ENCODE measurements around the gene TNFRSF25.

The TNFRSF25 gene, protein sequence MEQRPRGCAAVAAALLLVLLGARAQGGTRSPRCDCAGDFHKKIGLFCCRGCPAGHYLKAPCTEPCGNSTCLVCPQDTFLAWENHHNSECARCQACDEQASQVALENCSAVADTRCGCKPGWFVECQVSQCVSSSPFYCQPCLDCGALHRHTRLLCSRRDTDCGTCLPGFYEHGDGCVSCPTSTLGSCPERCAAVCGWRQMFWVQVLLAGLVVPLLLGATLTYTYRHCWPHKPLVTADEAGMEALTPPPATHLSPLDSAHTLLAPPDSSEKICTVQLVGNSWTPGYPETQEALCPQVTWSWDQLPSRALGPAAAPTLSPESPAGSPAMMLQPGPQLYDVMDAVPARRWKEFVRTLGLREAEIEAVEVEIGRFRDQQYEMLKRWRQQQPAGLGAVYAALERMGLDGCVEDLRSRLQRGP

GRCh38 chr1:6466023-6466422 is at the start of gene TNFRSF25:
Gene TNFRSF25, minus strand, starts transcription at chr1:6466173. Its CDS starts 66 bp downstream, at chr1:6466107.
- no peak for DNase-seq (ENCODE audit: extremely low read depth in 1 of 2, low read depth in 1 of 2)

GRCh38 chr1:6515771-6516170 is 49.8 kb upstream of the TNFRSF25 start:
- DNase-seq (ENCODE audit: extremely low read depth in 1 of 2, low read depth in 1 of 2): no peak

DNA sequence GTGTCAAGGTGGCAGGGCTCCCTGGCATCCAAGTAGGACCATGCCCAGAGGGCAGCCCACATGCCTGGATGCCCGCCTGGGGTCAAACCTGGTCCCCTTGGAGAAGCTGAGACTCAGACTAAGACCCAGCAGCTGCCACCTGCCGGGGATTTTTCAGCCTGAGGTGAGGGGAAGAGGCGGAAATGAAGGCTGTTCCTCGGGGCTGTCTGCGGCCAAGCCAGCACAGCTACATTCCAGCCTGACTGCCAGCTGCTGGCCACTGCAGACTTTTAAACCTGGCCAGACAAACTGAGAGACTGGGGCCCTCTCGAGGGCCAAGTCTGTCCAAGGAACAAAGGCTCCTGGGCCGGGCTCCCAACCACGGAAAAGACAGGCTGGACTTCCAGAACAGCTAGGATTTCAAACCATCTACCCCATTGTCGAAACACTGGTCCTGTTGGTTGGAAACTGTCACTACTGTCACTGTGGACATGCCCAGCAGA is 47.4 kb upstream of the TNFRSF25 start:
- DNase-seq (ENCODE audit: extremely low read depth in 1 of 2, low read depth in 1 of 2): no peak

DNA sequence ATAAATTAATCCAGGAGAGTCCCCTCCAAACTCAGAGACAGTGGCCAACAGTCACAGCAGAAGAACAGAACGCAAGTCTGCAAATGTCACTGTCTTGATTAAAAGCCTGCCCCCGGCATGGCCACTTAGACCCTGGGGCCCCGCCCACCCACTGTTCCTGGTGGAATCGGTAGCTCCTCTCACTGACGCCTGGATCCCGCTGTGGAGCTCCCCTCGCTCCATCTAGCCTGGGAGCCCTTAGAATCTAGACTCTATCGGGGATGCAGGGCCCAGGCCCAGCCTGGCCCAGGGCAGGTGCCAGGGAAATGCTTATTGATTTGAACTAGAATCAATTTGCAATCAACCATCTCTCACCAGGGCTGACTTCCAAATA is 46.9 kb upstream of the TNFRSF25 start:
- no peak for DNase-seq (ENCODE audit: extremely low read depth in 1 of 2, low read depth in 1 of 2)

DNA sequence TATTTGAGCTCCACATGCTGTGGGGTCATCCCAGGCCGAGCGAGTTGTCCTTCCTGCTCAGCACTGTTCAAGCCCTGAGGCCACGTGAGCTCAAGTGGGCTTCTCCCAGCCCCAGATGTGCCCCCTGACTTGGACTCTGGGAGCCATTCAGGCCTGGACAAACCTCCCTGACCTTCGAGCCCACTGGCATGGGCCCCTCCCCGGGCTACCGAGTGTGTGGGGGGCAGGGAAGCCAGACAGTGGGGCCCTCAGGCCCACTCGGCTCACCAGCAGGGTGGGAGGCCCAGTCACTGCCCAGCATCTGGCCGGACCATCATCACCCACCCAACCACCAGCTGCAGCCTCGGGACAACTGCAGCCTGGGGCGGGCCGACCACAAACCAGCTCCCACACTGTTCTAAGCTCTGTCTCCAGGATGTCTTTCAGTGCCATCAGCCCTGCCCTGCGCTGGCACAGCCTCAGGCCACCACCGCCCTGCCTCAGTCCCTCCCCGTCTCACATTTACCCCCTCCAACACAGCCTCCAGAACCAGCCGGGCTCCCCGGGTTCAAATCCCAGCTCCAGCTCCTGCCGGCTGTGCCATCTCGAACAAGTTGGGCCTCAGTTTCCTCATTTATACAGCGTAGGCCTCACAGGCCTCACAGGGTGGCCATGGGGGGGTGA is 46.4 kb upstream of the TNFRSF25 start:
- no peak for DNase-seq (ENCODE audit: extremely low read depth in 1 of 2, low read depth in 1 of 2)

GRCh38 chr1:6511561-6512244 is 45.7 kb upstream of the TNFRSF25 start:
- no peak for DNase-seq (ENCODE audit: extremely low read depth in 1 of 2, low read depth in 1 of 2)

- DNase-seq (ENCODE audit: extremely low read depth in 1 of 2, low read depth in 1 of 2): no peak
Measured at GRCh38 chr1:6511056-6511455, 45.1 kb upstream of the TNFRSF25 start.

DNA sequence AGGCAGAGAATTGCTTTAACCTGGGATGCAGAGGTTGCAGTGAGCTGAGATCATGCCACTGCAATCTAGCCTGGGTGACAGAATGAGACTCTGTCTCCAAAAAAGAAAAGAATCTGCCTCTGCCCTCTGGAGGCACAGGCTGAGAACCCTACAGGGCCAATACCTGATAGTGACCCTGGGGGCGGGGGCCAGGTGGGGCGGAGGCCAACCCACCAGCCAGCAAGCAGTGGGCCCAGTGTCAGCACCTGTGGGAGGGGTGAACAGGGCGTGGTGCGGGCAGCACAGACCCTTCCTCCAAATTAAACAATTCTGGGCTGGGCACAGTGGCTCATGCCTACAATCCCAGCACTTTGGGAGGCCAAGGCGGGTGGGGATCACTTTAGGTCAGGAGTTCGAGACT is 44.5 kb upstream of the TNFRSF25 start:
- no peak for DNase-seq (ENCODE audit: extremely low read depth in 1 of 2, low read depth in 1 of 2)

DNA sequence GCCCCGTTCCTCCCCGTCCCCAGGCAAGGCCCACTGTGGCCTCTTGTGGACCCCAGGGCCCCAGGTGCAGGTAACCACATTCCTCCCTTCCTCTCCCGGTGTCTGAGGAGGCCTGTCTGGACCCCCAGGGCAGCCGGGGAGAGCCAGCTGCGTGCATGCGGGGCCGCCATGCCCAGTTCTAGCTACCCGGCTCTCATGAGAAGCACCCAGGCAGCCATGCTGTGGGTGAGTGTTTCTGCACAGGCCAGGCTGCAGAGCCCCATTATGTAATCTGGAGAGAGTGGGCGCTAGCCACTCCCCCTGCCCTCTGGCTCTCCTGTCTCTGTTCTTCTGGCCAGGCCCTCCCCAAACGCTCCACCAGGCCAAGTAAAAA is 43.9 kb upstream of the TNFRSF25 start:
- DNase-seq (ENCODE audit: extremely low read depth in 1 of 2, low read depth in 1 of 2): no peak

GRCh38 chr1:6509220-6509918 is 43.4 kb upstream of the TNFRSF25 start:
- DNase-seq (ENCODE audit: extremely low read depth in 1 of 2, low read depth in 1 of 2): no peak

GRCh38 chr1:6508816-6509189 is 42.8 kb upstream of the TNFRSF25 start:
- DNase-seq (ENCODE audit: extremely low read depth in 1 of 2, low read depth in 1 of 2): no peak

DNA sequence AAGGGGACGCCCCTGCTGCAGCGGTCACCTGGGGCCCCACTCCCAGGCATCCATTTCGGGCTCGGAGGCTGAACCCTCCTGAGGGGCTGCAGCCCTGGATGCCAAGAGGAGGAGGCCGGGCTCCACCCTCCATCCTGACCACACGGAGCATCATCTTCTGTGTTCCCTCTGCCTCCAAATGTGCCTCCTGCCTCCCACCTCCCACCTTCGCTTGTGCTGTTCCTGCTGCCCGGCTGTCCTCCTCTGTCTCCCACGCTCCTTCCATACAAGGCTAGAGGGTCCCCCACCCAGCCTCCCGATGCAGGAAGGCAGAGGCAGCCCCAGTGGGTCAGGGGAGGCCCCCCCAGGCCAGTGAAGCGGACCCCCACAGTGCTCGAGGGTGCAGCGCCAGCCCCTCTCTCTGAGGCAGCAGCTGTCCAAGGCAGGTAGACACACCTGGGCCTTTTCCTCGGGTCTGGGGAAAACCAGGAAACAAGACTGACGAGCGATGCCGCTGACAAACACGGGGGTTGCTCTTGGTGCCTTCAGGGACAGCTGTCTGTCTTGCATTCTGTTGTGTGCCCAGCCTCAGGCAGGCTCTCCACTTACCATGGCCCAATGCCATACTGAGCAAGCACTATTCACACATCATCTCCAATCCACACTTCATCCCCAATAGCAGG is 42.3 kb upstream of the TNFRSF25 start:
- no peak for DNase-seq (ENCODE audit: extremely low read depth in 1 of 2, low read depth in 1 of 2)

- DNase-seq (ENCODE audit: extremely low read depth in 1 of 2, low read depth in 1 of 2): no peak
Measured at GRCh38 chr1:6507461-6507911, 41.5 kb upstream of the TNFRSF25 start.

DNA sequence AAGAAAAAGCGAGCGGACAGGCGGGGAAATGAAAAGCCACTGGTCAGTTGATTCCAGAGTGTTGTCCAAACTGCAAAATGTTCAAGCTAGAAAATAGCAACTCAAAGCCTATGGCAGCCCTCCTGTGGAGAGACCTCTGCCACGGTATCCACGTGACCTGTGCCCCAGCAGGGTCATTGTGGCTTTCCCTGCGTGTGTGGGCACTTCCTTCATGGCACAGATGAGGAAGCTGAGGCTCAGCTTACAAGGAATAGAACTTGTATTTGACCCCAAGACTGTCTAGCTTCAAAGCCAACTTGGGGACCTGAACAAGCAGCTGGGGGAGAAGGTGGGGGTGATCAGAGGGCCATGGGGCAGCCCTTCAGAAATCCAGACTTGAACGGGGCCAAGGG is 41.1 kb upstream of the TNFRSF25 start:
- DNase-seq (ENCODE audit: extremely low read depth in 1 of 2, low read depth in 1 of 2): no peak

GRCh38 chr1:6506210-6507036 is 40.5 kb upstream of the TNFRSF25 start:
- no peak for DNase-seq (ENCODE audit: extremely low read depth in 1 of 2, low read depth in 1 of 2)

- DNase-seq (ENCODE audit: extremely low read depth in 1 of 2, low read depth in 1 of 2): no peak
Measured at GRCh38 chr1:6505367-6506209, 39.6 kb upstream of the TNFRSF25 start.

- DNase-seq (ENCODE audit: extremely low read depth in 1 of 2, low read depth in 1 of 2): no peak
Measured at GRCh38 chr1:6504887-6505286, 38.9 kb upstream of the TNFRSF25 start.

DNA sequence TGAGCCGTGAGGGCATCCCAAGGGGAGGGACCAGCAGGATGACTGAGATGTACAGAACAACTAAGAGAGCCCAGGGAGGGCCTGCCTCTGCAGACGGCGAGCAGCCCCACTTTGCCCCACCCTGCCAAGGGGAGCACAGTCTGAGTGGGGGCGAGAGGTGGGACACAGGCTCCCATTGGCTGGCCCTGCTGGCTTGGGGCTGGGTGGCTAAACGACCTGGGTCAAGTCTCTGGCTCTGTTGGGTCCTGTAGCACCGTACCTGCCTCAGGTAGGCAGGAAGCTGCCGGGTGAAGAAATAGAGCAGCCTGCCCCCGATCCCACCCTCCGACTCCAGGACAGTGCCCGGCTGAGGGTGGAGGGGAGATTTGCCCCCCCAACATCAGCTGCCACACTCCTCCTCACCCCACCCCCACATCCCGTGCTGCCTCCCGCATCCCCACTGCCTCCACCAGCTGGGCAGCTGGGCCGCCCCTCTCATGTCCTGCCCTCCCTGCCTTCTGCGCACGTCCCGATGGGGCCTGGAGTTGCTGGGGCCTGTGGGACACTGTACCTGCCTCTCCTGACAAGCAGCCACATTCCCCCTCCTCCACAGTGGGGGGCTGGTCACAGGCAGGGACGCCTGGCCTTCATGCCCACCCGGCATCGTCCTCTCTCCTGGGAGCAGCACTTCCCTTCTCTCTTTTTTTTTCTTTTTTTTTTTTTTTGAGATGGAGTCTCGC is 38.1 kb upstream of the TNFRSF25 start:
- no peak for DNase-seq (ENCODE audit: extremely low read depth in 1 of 2, low read depth in 1 of 2)

Measured in stimulated activated CD8-positive, alpha-beta memory T cell treated with anti-CD3 and anti-CD28 coated beads, Interleukin-7, amount 100 ng/mL, for 48 hours (primary cell).